Stimulated activated naive CD4-positive, alpha-beta T cell treated with Interleukin-2 at 50 U/mL for 16 hours (primary cell): ENCODE data around the gene GALNT11.

Experiments used
- DNase-seq: peaks from one replicate; lab custom pipeline; 2025; lab: John Stamatoyannopoulos, UW

GALNT11 gene

DNA sequence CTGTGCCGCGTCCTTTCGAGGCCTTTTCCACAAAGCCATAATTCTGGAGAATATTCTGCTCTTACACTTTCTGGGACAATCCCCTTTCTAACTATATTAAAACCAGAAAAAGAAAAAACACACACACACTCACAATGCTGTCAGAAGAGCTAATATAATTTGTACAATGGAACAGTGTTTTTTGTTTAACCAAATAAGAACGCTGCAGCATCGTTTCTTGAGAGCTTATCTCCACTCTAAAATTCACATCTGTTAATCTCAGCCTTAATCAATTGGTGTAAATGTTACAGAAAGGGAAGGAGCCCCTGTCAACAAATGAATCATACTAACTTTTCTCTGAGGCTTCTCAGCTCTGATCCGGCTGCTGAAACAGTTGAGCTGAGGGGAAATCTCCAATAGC, 123.9 kb downstream of the GALNT11 start:
- DNase-seq, result no peak

- DNase-seq, result no peak
Measured at GRCh38 chr7:152152267-152152666, 126.8 kb downstream of the GALNT11 start.

GRCh38 chr7:152158801-152159587, 133.5 kb downstream of the GALNT11 start:
- DNase-seq, result no peak

- DNase-seq, result no peak
Measured at GRCh38 chr7:152161171-152161570, 135.7 kb downstream of the GALNT11 start.

GRCh38 chr7:152162287-152162686, 136.8 kb downstream of the GALNT11 start:
- no peak for DNase-seq
